Ovary (tissue), 9 donors: ENCODE data around the gene ANKRD1. TPM values are rescaled to one million over a fixed set of nuclear protein-coding genes. Genes with fewer than 3 reads are reported as not detected.

ENCODE experiments used
- DNase-seq, 5 donors: peaks; one replicate each; pipeline ENCODE4 v3.0.0-alpha.2; 2019 to 2020
- H3K27ac ChIP-seq, 2 donors: fragments of 200-600 bp; one replicate each; pipeline versions ENCODE4 v1.5.1 to v1.8.0; 2019 to 2022
- H3K27me3 ChIP-seq: fragments of 200-600 bp; one replicate; pipeline ENCODE4 v1.8.0; 2022
- H3K36me3 ChIP-seq: fragments of 200-600 bp; sonication (generic); one replicate; pipeline ENCODE4 v1.5.1; 2019
- H3K4me1 ChIP-seq: one replicate; pipeline ENCODE4 v1.8.1; 2013; ENCODE audit warnings: mild to moderate bottlenecking, moderate library complexity; ENCODE audit not compliant: insufficient read depth
- H3K4me3 ChIP-seq: fragments of 200-600 bp; sonication (generic); one replicate; pipeline ENCODE4 v1.5.1; 2017
- H3K9me3 ChIP-seq, 2 donors: fragments of 200-600 bp in 1 of 2; sonication (generic) in 1 of 2; one replicate each; pipeline versions ENCODE4 v1.5.1 to v1.8.1; 2013 to 2019; ENCODE audit warnings: mild to moderate bottlenecking in 1 of 2, moderate library complexity in 1 of 2
- CTCF ChIP-seq, 3 donors: fragments of 450-650 bp in 2 of 3; fragments of 200-600 bp in 1 of 3; IDR thresholded peaks; one replicate each; pipeline versions ENCODE4 v1.5.1 to v1.8.0; 2016 to 2022; ENCODE audit warnings: antibody characterized with exemption in 3 of 3, mild to moderate bottlenecking in 1 of 3
- EP300 ChIP-seq: sonication (generic); formaldehyde crosslinking; IDR thresholded peaks from one replicate; pipeline ENCODE4 v1.6.1; 2017; ENCODE audit warnings: antibody characterized with exemption
- POLR2A ChIP-seq: fragments of 450-650 bp; IDR thresholded peaks from one replicate; pipeline ENCODE4 v1.6.1; 2017; ENCODE audit warnings: antibody characterized with exemption, mild to moderate bottlenecking, moderate library complexity
- WGBS, 3 donors: extraction: QIAGEN DNeasy Blood & Tissue Kit in 1 of 3; methylation state at CpG; one replicate each; pipeline versions ENCODE4 v1.1.5 to v1.1.7; 2013 to 2017; 5-methylcytosine and 5-hydroxymethylcytosine counted together
- intact Hi-C, 4 donors: fragments of 100-400 bp; cut with DNase I; formaldehyde crosslinking; loops; one replicate each; pipeline versions ENCODE4 v1.11.0 to v1.15.1; 2022 to 2023
- polyA plus RNA-seq, 2 donors: library from polyadenylated mRNA; stranded (reverse); fragments of 200-250 nt in 1 of 2; fragments of 350-450 nt in 1 of 2; fragmentation: Illumina TruSeq in 1 of 2; extraction: RNeasy Lipid Tissue Mini Kit (QIAGEN cat#74804) in 1 of 2; gene quantifications; one replicate each; pipeline ENCODE4 v1.2.3, GENCODE V29; 2013 to 2014
- total RNA-seq, 7 donors: library from RNA; depleted of rRNA in 2 of 7; stranded (reverse); fragments of >200 nt in 2 of 7; fragmentation: NEBNext Ultra II Directional in 3 of 7; extraction: Animal tissue kit (Norgen Biotek cat#: 25700) in 3 of 7; gene quantifications; one replicate each; pipeline versions ENCODE4 v1.1.0 to v1.2.4, GENCODE V29; 2016 to 2023
- donor health status: DM: no; HTN: no; CAD: no; lungs with moderate emphysema.
- donor health status: DM: no; HTN: no; CAD: no.
- donor health status: Bipolar disorder and iron deficiency.
- donor health status: DM: yes; HTN: yes; CAD: no.
- donor health status: DM: no; HTN: no; CAD: no.
- donor health status: DM: yes; HTN: yes; CAD: no.

Gene ANKRD1
- total and polyA plus RNA-seq, 9 donors: 0.27 to 0.84 (median 0.36) TPM; not detected in 4

- Histone ChIP-seq H3K9me3 (no peaks in the 10 kb centered on the region), H3K36me3 (no peaks in the 10 kb centered on the region), H3K4me3 (no peak overlapping the region), H3K4me1 (no peaks in the 10 kb centered on the region), H3K27me3 (no peaks in the 10 kb centered on the region), H3K27ac (no peak overlapping the region)
- 91 to 95% (median 93%) methylated on average over 2 of the region's 2 CpGs for WGBS, 3 donors
- DNase-seq: no peak
- intact Hi-C loops: loop anchor here in 2 of 4 donors (5.0 to 10.0 kb wide), 3 partner anchors 91 to 341 kb away; no protein-coding TSS in a partner anchor
- TF ChIP-seq EP300 (no peak), CTCF (IDR thresholded peaks at IDR 0.05) (no peak), POLR2A (no peak)
These were observed 7.0 kb downstream of the ANKRD1 start for GRCh38 chr10:90913774-90914420.

GRCh38 chr10:90912854-90913479 is 7.9 kb downstream of the ANKRD1 start:
- TF ChIP-seq EP300 (no peak), POLR2A (no peak), CTCF (IDR thresholded peaks at IDR 0.05) (no peak)
- no peaks in the 10 kb centered on the region for H3K9me3 ChIP-seq
- H3K4me1 ChIP-seq: no peaks in the 10 kb centered on the region
- H3K36me3 ChIP-seq: no peaks in the 10 kb centered on the region
- no peak overlapping the region for H3K27ac ChIP-seq
- WGBS, 3 donors: 85 to 93% (median 91%) methylated on average over 7 of the region's 7 CpGs
- intact Hi-C loops: loop anchor here in 2 of 4 donors (5.0 to 10.0 kb wide), 3 partner anchors 92 to 342 kb away; no protein-coding TSS in a partner anchor
- no peaks in the 10 kb centered on the region for H3K27me3 ChIP-seq
- H3K4me3 ChIP-seq: no peak overlapping the region
- DNase-seq: no peak

GRCh38 chr10:90912174-90912573 is 8.7 kb downstream of the ANKRD1 start:
- no peak overlapping the region for H3K4me3 ChIP-seq
- no peaks in the 10 kb centered on the region for H3K36me3 ChIP-seq
- intact Hi-C loops: loop anchor here in 2 of 4 donors (5.0 to 10.0 kb wide), 3 partner anchors 93 to 343 kb away; no protein-coding TSS in a partner anchor
- 55 to 66% (median 57%) methylated on average over 4 of the region's 4 CpGs for WGBS, 3 donors
- no peaks in the 10 kb centered on the region for H3K27me3 ChIP-seq
- H3K4me1 ChIP-seq: no peaks in the 10 kb centered on the region
- no peaks in the 10 kb centered on the region for H3K9me3 ChIP-seq
- TF ChIP-seq CTCF (IDR thresholded peaks at IDR 0.05): no peak
- TF ChIP-seq POLR2A: no peak
- TF ChIP-seq EP300: no peak
- no peak overlapping the region for H3K27ac ChIP-seq
- DNase-seq: no peak

- H3K4me3 ChIP-seq: no peak overlapping the region
- no peaks in the 10 kb centered on the region for H3K36me3 ChIP-seq
- H3K4me1 ChIP-seq: no peaks in the 10 kb centered on the region
- TF ChIP-seq CTCF (IDR thresholded peaks at IDR 0.05) (peak; percentile 57 to 71 (median 60)), EP300 (no peak), POLR2A (no peak)
- 28 to 30% (median 28%) methylated on average over 12 of the region's 12 CpGs for WGBS, 3 donors
- H3K27ac ChIP-seq: no peak overlapping the region
- peak; percentile 19 to 61 (median 40) for DNase-seq
- no peaks in the 10 kb centered on the region for H3K9me3 ChIP-seq
- intact Hi-C loops: loop anchor here in 2 of 4 donors (5.0 to 10.0 kb wide), 3 partner anchors 93 to 343 kb away; no protein-coding TSS in a partner anchor
- no peaks in the 10 kb centered on the region for H3K27me3 ChIP-seq
These were observed 9.5 kb downstream of the ANKRD1 start for GRCh38 chr10:90911133-90912051.
